Colonic mucosa (tissue), 4 donors: Measurements from ENCODE around the gene ENO1. TPM values are rescaled to one million over a fixed set of nuclear protein-coding genes. Genes with fewer than 3 reads are reported as not detected.
A peak's percentile ranks its signal among the peaks of the same experiment; 100 is the strongest.
"Not testable (repeated sequence)": the region's sequence is repeated elsewhere in the genome, so short reads cannot be mapped to it uniquely, and the experiment has no call there.

Experiments used
- DNase-seq: peaks from one replicate; pipeline ENCODE4 v3.0.0-alpha.2; 2020
- H3K27ac ChIP-seq: fragments of 200-600 bp; one replicate; pipeline ENCODE4 v1.8.0; 2021
- H3K27me3 ChIP-seq: fragments of 200-600 bp; one replicate; pipeline ENCODE4 v1.8.0; 2021
- H3K36me3 ChIP-seq: fragments of 200-600 bp; one replicate; pipeline ENCODE4 v1.8.0; 2021
- H3K4me1 ChIP-seq: fragments of 200-600 bp; one replicate; pipeline ENCODE4 v1.8.0; 2021; ENCODE audit warnings: mild to moderate bottlenecking
- H3K4me3 ChIP-seq: fragments of 200-600 bp; one replicate; pipeline ENCODE4 v1.8.0; 2021
- H3K9ac ChIP-seq, 2 donors: one replicate each; pipeline ENCODE4 v1.7.0; 2013; ENCODE audit warnings: control low read depth in 2 of 2, low read depth in 2 of 2, low read length in 2 of 2
- H3K9me3 ChIP-seq: fragments of 200-600 bp; one replicate; pipeline ENCODE4 v1.8.0; 2021
- CTCF ChIP-seq: fragments of 200-600 bp; IDR thresholded peaks from one replicate; pipeline ENCODE4 v1.8.0; 2022; ENCODE audit warnings: antibody characterized with exemption, mild to moderate bottlenecking
- intact Hi-C: fragments of 100-400 bp; cut with DNase I; formaldehyde crosslinking; loops from one replicate; pipeline ENCODE4 v1.14.1; 2022
- total RNA-seq, 2 donors: library from RNA; stranded (reverse); fragmentation: NEBNext Ultra II Directional in 1 of 2; extraction: Animal tissue kit (Norgen Biotek cat#: 25700) in 1 of 2; gene quantifications; one replicate each; pipeline ENCODE4 v1.2.1, GENCODE V29; 2021
- donor health status: healthy.
- donor health status: DM: no; HTN: no; CAD: no.
- donor health status: DM: no; HTN: no; CAD: no.

The ENO1 gene
- total RNA-seq, 2 donors from 2014 or later, result 982 to 1,067 TPM

DNA sequence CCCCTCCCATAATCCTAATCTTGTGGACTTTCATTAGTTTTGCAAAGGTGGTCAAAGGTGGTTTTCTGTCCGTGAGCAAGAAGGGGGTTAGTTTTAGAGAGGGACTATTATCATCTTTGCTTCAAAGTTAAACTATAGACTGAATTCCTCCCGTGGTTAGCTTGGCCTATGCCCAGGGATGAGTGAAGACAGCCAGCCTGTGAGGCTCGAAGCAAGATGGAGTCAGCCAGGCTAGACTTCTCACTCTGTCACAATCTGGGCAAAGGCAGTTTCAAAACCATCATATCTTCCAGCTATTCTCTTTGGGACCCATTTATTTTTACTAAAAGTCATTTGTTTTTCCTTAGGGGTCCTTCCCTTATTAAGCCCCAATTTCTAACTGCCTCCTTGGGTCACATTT is 12.9 kb upstream of the ENO1 start:
- no peak overlapping the region for H3K9ac ChIP-seq
- H3K36me3 ChIP-seq, result no peaks in the 10 kb centered on the region
- intact Hi-C loops, result no loop called here
- no peaks in the 10 kb centered on the region for H3K9me3 ChIP-seq
- no peak overlapping the region for H3K4me3 ChIP-seq
- no peak for TF ChIP-seq CTCF
- H3K27ac ChIP-seq, result no peak overlapping the region
- no peaks in the 10 kb centered on the region for H3K4me1 ChIP-seq
- H3K27me3 ChIP-seq, result no peaks in the 10 kb centered on the region
- no peak for DNase-seq

- H3K9ac ChIP-seq, result no peak overlapping the region
- H3K9me3 ChIP-seq, result no peaks in the 10 kb centered on the region
- TF ChIP-seq CTCF, result no peak
- DNase-seq, result peak; percentile 53
- no peak overlapping the region for H3K4me3 ChIP-seq
- no peaks in the 10 kb centered on the region for H3K4me1 ChIP-seq
- H3K27ac ChIP-seq, result no peak overlapping the region
- no peaks in the 10 kb centered on the region for H3K27me3 ChIP-seq
- no peaks in the 10 kb centered on the region for H3K36me3 ChIP-seq
- intact Hi-C loops, result no loop called here
Measured at GRCh38 chr1:8889925-8890785, 11.7 kb upstream of the ENO1 start.

DNA sequence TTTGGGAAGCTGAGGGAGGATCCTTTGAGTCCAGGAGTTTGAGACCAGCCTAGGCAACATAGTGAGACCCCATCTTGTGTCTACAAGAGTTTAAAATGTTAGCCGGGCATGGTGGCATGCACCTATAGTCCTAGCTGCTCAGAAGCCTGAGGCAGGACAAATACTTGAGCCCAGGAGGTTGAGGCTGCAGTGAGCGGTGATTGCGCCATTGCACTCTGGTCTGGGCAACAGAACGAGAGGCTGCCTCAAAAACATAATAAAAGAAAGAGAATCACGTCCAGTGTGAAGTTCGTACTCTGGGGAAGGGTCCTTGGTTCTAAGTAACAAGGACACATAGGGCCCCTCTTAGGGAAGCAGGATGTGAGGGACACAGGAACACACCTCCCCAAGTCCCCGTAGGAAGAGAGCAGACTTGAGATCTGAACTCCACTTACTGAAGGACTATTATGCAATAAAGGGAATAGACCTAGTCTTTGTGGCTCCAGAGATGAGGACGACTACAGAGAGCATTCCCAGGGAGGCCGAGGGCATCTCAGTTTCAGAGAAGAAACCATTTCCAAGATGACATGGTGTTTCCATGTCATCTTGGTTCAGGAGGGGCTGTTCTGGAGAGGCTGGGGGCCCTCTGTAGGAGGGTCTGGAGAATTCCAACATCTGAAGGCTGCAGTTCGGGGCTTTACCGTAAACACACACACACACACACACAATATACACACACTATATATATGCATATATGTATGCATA is 10.8 kb upstream of the ENO1 start:
- Histone ChIP-seq H3K4me3 (no peak overlapping the region), H3K27me3 (no peaks in the 10 kb centered on the region), H3K36me3 (no peaks in the 10 kb centered on the region), H3K4me1 (no peaks in the 10 kb centered on the region), H3K9me3 (no peaks in the 10 kb centered on the region), H3K9ac (no peak overlapping the region), H3K27ac (no peak overlapping the region)
- DNase-seq, result no peak
- no peak for TF ChIP-seq CTCF
- intact Hi-C loops, result no loop called here

- Histone ChIP-seq H3K9ac (no peak overlapping the region), H3K4me3 (no peak overlapping the region), H3K27ac (no peak overlapping the region), H3K36me3 (no peaks in the 10 kb centered on the region), H3K4me1 (no peaks in the 10 kb centered on the region), H3K27me3 (no peaks in the 10 kb centered on the region), H3K9me3 (no peaks in the 10 kb centered on the region)
- DNase-seq, result no peak
- TF ChIP-seq CTCF, result no peak
- intact Hi-C loops, result no loop called here
Measured at GRCh38 chr1:8886589-8886988, 8.1 kb upstream of the ENO1 start.

DNA sequence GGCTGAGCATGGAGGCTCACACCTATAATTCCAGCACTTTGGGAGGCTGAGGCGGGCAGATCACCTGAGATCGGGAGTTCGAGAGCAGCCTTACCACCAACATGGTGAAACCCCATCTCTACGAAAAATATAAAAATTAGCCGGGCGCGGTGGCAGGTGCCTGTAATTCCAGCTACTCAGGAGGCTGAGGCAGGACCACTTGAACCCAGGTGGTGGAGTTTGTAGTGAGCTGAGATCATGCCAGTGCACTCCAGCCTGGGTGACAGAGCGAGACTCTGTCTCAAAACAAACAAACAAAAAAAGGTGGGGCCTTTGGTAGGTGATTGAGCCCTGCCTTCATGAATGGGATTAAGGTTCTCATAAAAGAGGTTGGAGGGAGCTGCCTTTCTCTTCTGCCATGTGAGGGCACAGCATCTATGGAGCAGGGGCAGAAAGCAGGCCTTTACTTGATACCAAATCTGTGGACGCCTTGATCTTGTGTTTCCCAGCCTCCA is 7.6 kb upstream of the ENO1 start:
- intact Hi-C loops, result not testable (repeated sequence)

DNA sequence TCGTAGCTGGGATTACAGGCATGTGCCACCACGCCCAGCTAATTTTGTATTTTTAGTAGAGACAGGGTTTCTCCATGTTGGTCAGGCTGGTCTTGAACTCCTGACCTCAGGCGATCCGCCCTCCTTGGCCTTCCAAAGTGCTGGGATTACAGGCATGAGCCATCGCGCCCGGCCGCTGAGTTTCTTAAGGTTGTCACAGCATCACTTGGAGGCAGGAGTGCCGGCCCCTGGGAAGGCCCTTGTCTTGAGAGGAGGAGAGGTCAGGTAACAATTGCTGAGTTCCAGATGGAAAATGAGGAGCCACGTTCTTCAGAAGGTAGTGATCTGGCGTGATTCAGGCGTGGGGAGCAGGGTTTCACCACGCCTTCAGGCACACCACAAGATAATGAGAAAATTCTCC is 5.6 kb upstream of the ENO1 start:
- DNase-seq, intact Hi-C loops, H3K27me3 ChIP-seq: not testable (repeated sequence)

More for the DNA sequence above, 7.6 kb upstream of the ENO1 start:
- not testable (repeated sequence) for DNase-seq, H3K27me3 ChIP-seq, H3K9me3 ChIP-seq, H3K9ac ChIP-seq, H3K36me3 ChIP-seq, H3K4me1 ChIP-seq, H3K27ac ChIP-seq, H3K4me3 ChIP-seq

More for the DNA sequence above, 5.6 kb upstream of the ENO1 start:
- H3K4me3 ChIP-seq, H3K36me3 ChIP-seq, H3K27ac ChIP-seq, H3K9me3 ChIP-seq, H3K4me1 ChIP-seq, H3K9ac ChIP-seq: not testable (repeated sequence)
